Right ventricle myocardium inferior (tissue), 1 donor: ENCODE results near the gene GSTM1. TPM values are rescaled to one million over a fixed set of nuclear protein-coding genes. Genes with fewer than 3 reads are reported as not detected.
A peak's percentile ranks its signal among the peaks of the same experiment; 100 is the strongest.

Experiments used
- ATAC-seq: fragments of 200-7000 bp; cut with Tn5 transposase; one replicate; pipeline ENCODE4 v1.9.1; 2020; ENCODE audit warnings: mild to moderate bottlenecking, moderate library complexity
- DNase-seq: peaks from one replicate; pipeline ENCODE4 v3.0.0; 2021; ENCODE audit errors: missing footprints
- intact Hi-C: fragments of 100-400 bp; cut with DNase I; formaldehyde crosslinking; loops from one replicate; pipeline ENCODE4 v1.11.0; 2022
- long read RNA-seq: library from polyadenylated mRNA; unstranded; transcript quantifications from one replicate; pipeline ENCODE4 v2.0.0, GENCODE V29; 2021
- total RNA-seq: library from RNA; stranded (reverse); fragmentation: NEBNext Ultra II Directional; extraction: Animal tissue kit (Norgen Biotek cat#: 25700); gene quantifications from one replicate; pipeline ENCODE4 v1.2.1, GENCODE V29; 2021
- donor health status: DM: no; HTN: yes; CAD: no; lungs with severe emphysema.

GSTM1 gene
- not detected for total RNA-seq
- long read RNA-seq = 0 reads

GRCh38 chr1:109687641-109688499 is at the start of gene GSTM1:
Gene GSTM1 (plus strand): TSS chr1:109687817. CDS start chr1:109687874, 57 bp downstream.
- DNase-seq (no peak), ATAC-seq (no peak)
- intact Hi-C loops = no loop called here

GRCh38 chr1:109639063-109639840 is 48.4 kb upstream of the GSTM1 start:
- intact Hi-C loops = loop anchor here (1.0 kb wide), 1 partner anchor 134 kb away; no protein-coding TSS in a partner anchor
- DNase-seq = no peak

GRCh38 chr1:109639841-109640184 is 47.8 kb upstream of the GSTM1 start:
- no peak for ATAC-seq
- intact Hi-C loops = loop anchor here (1.0 to 5.0 kb wide), 3 partner anchors 93 to 342 kb away; partner anchors contain the start of genes AHCYL1 and GNAI3
- no peak for DNase-seq

More at GRCh38 chr1:109639063-109639840, 48.4 kb upstream of the GSTM1 start:
- no peak for ATAC-seq

GRCh38 chr1:109640285-109640865 is 47.2 kb upstream of the GSTM1 start:
- DNase-seq = peak; percentile 94
- peak; percentile 67 for ATAC-seq
- intact Hi-C loops = loop anchor here (5.0 kb wide), 2 partner anchors 93 to 342 kb away; partner anchors contain the start of genes AHCYL1 and GNAI3

- no peak for ATAC-seq
- intact Hi-C loops = loop anchor here (5.0 kb wide), 2 partner anchors 94 to 341 kb away; partner anchors contain the start of genes AHCYL1 and GNAI3
- no peak for DNase-seq
These were observed 46.4 kb upstream of the GSTM1 start for GRCh38 chr1:109641078-109641740.

GRCh38 chr1:109641861-109642260 is 45.8 kb upstream of the GSTM1 start:
- DNase-seq (no peak), ATAC-seq (no peak)
- intact Hi-C loops = loop anchor here (5.0 kb wide), 2 partner anchors 95 to 340 kb away; partner anchors contain the start of genes AHCYL1 and GNAI3

- ATAC-seq (no peak), DNase-seq (no peak)
- intact Hi-C loops = loop anchor here (1.0 to 5.0 kb wide), 3 partner anchors 95 to 340 kb away; partner anchors contain the start of genes AHCYL1 and GNAI3
These were observed 45.0 kb upstream of the GSTM1 start for GRCh38 chr1:109642626-109643025.

- DNase-seq (peak; percentile 89), ATAC-seq (peak; percentile 73)
These were observed 44.0 kb upstream of the GSTM1 start for GRCh38 chr1:109643385-109644230.

GRCh38 chr1:109644670-109645069 is 42.9 kb upstream of the GSTM1 start:
- ATAC-seq (no peak), DNase-seq (no peak)
- intact Hi-C loops = loop anchor here (5.0 kb wide), 2 partner anchors 97 to 338 kb away; partner anchors contain the start of genes AHCYL1 and GNAI3

More at GRCh38 chr1:109643385-109644230, 44.0 kb upstream of the GSTM1 start:
- intact Hi-C loops = loop anchor here (1.0 to 5.0 kb wide), 3 partner anchors 96 to 339 kb away; partner anchors contain the start of genes AHCYL1 and GNAI3

GRCh38 chr1:109649491-109649914 is 38.1 kb upstream of the GSTM1 start:
- intact Hi-C loops = no loop called here
- ATAC-seq (no peak), DNase-seq (no peak)

GRCh38 chr1:109650609-109651008 is 37.0 kb upstream of the GSTM1 start:
- no peak for ATAC-seq
- intact Hi-C loops = no loop called here

GRCh38 chr1:109652402-109652801 is 35.2 kb upstream of the GSTM1 start:
- DNase-seq = no peak
- intact Hi-C loops = no loop called here
- no peak for ATAC-seq

More at GRCh38 chr1:109650609-109651008, 37.0 kb upstream of the GSTM1 start:
- no peak for DNase-seq

GRCh38 chr1:109653306-109653705 is 34.3 kb upstream of the GSTM1 start:
- no peak for ATAC-seq
- intact Hi-C loops = no loop called here
- no peak for DNase-seq

- ATAC-seq (no peak), DNase-seq (no peak)
- intact Hi-C loops = no loop called here
These were observed 33.1 kb upstream of the GSTM1 start for GRCh38 chr1:109654519-109654918.

GRCh38 chr1:109655615-109656519 is 31.8 kb upstream of the GSTM1 start, which contains the start of gene GSTM4:
Gene GSTM4 (plus strand): TSS chr1:109656099. CDS start chr1:109656390, 291 bp downstream.
- intact Hi-C loops = loop anchor here (5.0 kb wide), 1 partner anchor 116 kb away; no protein-coding TSS in a partner anchor
- peak; percentile 93 for DNase-seq

GRCh38 chr1:109657395-109657794 is 30.2 kb upstream of the GSTM1 start:
- intact Hi-C loops = loop anchor here (5.0 kb wide), 1 partner anchor 115 kb away; no protein-coding TSS in a partner anchor
- no peak for DNase-seq
- ATAC-seq = no peak

More at GRCh38 chr1:109655615-109656519, 31.8 kb upstream of the GSTM1 start, which contains the start of gene GSTM4:
- ATAC-seq = peak; percentile 93
